Activated T-helper 17 cell treated with anti-CD3 and anti-CD28 coated beads, Interleukin-2, amount 50 U/mL, for 72 hours (primary cell): ENCODE results near the gene PRKX. TPM values are rescaled to one million over a fixed set of nuclear protein-coding genes. Genes with fewer than 3 reads are reported as not detected.
A peak's percentile ranks its signal among the peaks of the same experiment; 100 is the strongest.
"Not testable (repeated sequence)": the region's sequence is repeated elsewhere in the genome, so short reads cannot be mapped to it uniquely, and the experiment has no call there.

Experiments used
- ATAC-seq: fragments of 150-1000 bp; cut with Tn5 transposase; replicated peaks from 2 replicates; pipeline ENCODE4 v1.10.0; 2021; ENCODE audit warnings: mild to moderate bottlenecking, moderate library complexity
- H3K27ac Mint-ChIP-seq: one replicate; pipeline ENCODE4 v1.8.0; 2022; ENCODE audit warnings: mixed read lengths
- H3K27me3 Mint-ChIP-seq: one replicate; pipeline ENCODE4 v1.8.0; 2022; ENCODE audit warnings: mixed read lengths
- H3K36me3 Mint-ChIP-seq: one replicate; pipeline ENCODE4 v1.8.0; 2022; ENCODE audit warnings: low read depth, mild to moderate bottlenecking, mixed read lengths
- H3K4me1 Mint-ChIP-seq: one replicate; pipeline ENCODE4 v1.8.0; 2022; ENCODE audit warnings: mixed read lengths
- H3K4me3 Mint-ChIP-seq: one replicate; pipeline ENCODE4 v1.8.0; 2022; ENCODE audit warnings: mild to moderate bottlenecking, mixed read lengths
- H3K9me3 Mint-ChIP-seq: one replicate; pipeline ENCODE4 v1.8.0; 2022; ENCODE audit warnings: mixed read lengths
- total RNA-seq, 2 donors: library from RNA; stranded (reverse); gene quantifications; one replicate each; pipeline ENCODE4 v1.2.3, GENCODE V29; 2022

Gene PRKX
- total RNA-seq, 2 donors from 2014 or later, result 64.8 to 69.8 TPM

DNA sequence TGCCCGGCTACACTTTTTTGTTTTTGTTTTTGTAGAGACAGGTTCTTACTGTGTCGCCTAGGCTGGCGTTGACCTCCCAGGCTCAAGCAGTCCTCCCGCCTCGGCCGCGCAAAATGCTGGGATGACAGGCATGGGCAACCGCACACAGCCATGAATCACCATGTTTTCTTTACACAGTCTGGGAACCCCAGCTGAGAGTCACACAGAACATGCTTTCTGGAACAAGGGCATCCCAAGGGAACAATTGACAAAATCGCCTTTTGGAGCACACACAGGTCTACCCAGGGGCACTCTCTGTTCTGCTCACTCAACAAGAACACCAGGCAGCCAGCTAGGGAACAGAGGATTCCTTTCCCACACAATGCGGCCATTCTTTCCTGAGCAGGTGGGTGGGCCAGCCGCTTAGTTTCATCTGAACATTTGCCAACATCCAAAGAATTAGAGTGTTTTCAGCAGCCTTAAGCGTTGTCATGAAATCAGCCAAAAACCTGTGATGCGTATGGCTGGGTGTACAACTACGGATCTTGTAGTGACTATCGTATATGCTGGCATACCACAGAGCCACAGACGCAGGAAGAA, 15.7 kb downstream of the PRKX start:
- peaks cover 21% of the 10 kb centered on the region for H3K4me1 Mint-ChIP-seq
- H3K36me3 Mint-ChIP-seq, result peaks cover 19% of the 10 kb centered on the region
- H3K4me3 Mint-ChIP-seq, result no peak overlapping the region
- H3K27ac Mint-ChIP-seq, result peak overlapping the region; percentile 48
- H3K27me3 Mint-ChIP-seq, result no peaks in the 10 kb centered on the region
- no peaks in the 10 kb centered on the region for H3K9me3 Mint-ChIP-seq
- ATAC-seq, result no peak

GRCh38 chrX:3697220-3697684, 16.2 kb downstream of the PRKX start:
- ATAC-seq, result no peak
- Mint-ChIP-seq H3K27me3 (no peaks in the 10 kb centered on the region), H3K4me3 (no peak overlapping the region), H3K36me3 (peaks cover 19% of the 10 kb centered on the region), H3K27ac (peak overlapping the region; percentile 48), H3K9me3 (no peaks in the 10 kb centered on the region), H3K4me1 (peaks cover 21% of the 10 kb centered on the region)

- H3K4me3 Mint-ChIP-seq, result peak overlapping the region; percentile 63
- ATAC-seq, result peak; percentile 65
- no peaks in the 10 kb centered on the region for H3K27me3 Mint-ChIP-seq
- peaks cover 17% of the 10 kb centered on the region for H3K36me3 Mint-ChIP-seq
- peaks cover 28% of the 10 kb centered on the region for H3K4me1 Mint-ChIP-seq
- peak overlapping the region; percentile 89 for H3K27ac Mint-ChIP-seq
- no peaks in the 10 kb centered on the region for H3K9me3 Mint-ChIP-seq
These were observed 17.9 kb downstream of the PRKX start for GRCh38 chrX:3695536-3695935.

- Mint-ChIP-seq H3K27ac (no peak overlapping the region), H3K27me3 (no peaks in the 10 kb centered on the region), H3K9me3 (no peaks in the 10 kb centered on the region), H3K4me1 (peaks cover 15% of the 10 kb centered on the region), H3K4me3 (no peak overlapping the region), H3K36me3 (peaks cover 5% of the 10 kb centered on the region)
- ATAC-seq, result no peak
These were observed 23.3 kb downstream of the PRKX start for GRCh38 chrX:3690140-3690539.

DNA sequence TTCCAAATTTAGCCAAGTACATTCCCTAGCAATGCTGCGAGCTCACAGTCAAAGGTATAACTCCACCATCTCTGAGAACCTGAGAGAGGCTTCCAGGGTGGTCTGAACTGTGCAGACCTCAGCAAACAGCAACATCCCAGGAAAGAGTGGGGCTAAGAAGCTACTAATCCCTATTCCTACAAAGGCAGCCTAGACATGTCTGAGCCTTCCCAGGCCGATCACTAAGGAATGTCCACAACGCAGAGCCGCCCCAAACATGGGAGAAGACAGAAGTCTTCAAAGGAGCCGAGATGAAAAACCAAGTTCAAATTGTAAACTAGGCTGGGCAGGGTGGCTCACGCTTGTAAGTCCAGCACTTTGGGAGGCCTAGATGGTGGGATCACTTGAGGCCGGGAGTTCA, 30.2 kb downstream of the PRKX start:
- not testable (repeated sequence) for H3K36me3 Mint-ChIP-seq, H3K9me3 Mint-ChIP-seq, H3K4me3 Mint-ChIP-seq, H3K4me1 Mint-ChIP-seq, H3K27me3 Mint-ChIP-seq, H3K27ac Mint-ChIP-seq, ATAC-seq

DNA sequence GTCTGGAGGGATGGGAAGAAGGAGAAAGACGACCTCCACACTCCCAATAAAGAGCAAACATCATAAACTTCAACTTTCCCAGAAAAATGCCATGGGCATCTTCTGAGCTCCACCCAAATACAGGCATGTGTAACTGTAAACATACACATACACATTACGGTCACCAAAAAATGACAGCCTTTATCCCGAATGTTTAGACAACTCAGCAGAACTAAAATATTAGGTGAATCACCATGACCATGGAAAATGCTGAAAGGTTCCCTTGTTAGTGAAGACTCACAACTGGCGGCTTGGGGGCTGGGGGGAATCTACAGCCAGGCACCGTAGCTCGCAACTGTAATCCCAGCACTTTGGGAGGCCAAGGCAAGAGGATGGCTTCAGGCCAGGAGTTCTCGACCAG, 33.0 kb downstream of the PRKX start:
- Mint-ChIP-seq H3K27ac (no peak overlapping the region), H3K9me3 (no peaks in the 10 kb centered on the region), H3K4me1 (peaks cover 17% of the 10 kb centered on the region), H3K36me3 (peaks cover 9% of the 10 kb centered on the region), H3K27me3 (no peaks in the 10 kb centered on the region), H3K4me3 (no peak overlapping the region)
- no peak for ATAC-seq

- H3K27me3 Mint-ChIP-seq, result no peaks in the 10 kb centered on the region
- no peak for ATAC-seq
- H3K4me1 Mint-ChIP-seq, result peaks cover 19% of the 10 kb centered on the region
- no peak overlapping the region for H3K4me3 Mint-ChIP-seq
- no peak overlapping the region for H3K27ac Mint-ChIP-seq
- no peaks in the 10 kb centered on the region for H3K9me3 Mint-ChIP-seq
- H3K36me3 Mint-ChIP-seq, result peaks cover 17% of the 10 kb centered on the region
These were observed 33.8 kb downstream of the PRKX start for GRCh38 chrX:3679669-3680068.

DNA sequence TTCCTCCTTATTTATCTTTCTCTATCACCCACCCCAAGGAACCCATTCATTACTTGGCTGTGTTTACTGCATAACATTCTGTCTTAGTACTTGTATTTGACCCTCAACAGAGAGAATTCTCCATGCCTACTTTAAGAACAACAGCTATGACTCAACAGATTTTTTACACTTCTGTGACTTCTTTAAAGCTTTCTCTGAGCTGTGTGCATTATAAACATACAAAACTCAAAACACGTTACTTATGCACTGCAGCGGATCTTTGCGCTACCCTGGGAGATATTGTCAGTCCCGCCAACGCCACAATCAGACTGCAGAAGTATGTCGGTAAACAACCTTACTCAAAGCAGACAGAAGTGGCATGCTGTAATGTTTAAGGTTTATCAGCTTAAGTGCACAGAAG, 35.1 kb downstream of the PRKX start:
- ATAC-seq, result no peak
- no peak overlapping the region for H3K4me3 Mint-ChIP-seq
- H3K4me1 Mint-ChIP-seq, result peaks cover 19% of the 10 kb centered on the region
- H3K9me3 Mint-ChIP-seq, result no peaks in the 10 kb centered on the region
- peaks cover 30% of the 10 kb centered on the region for H3K36me3 Mint-ChIP-seq
- peak overlapping the region; percentile 70 for H3K27ac Mint-ChIP-seq
- no peaks in the 10 kb centered on the region for H3K27me3 Mint-ChIP-seq

DNA sequence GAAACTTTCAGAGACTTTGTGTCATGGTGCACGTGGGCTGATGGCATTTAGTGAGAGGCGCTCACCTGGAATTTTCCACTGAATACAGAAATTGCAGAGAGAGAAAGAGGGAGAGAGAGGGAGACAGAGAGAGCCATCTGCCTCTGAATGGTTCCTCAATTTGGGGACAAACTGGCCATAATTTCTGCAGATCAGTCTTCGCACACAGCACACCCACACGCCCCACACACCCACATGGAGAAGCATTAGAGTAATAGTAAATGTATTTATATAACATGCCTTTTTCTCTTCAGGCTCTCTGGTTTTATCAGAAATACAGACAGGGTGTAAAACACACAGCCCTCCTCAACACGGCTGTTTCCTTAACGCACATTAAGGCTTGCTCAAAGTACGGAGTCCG, 38.6 kb downstream of the PRKX start:
- Mint-ChIP-seq H3K27me3 (no peaks in the 10 kb centered on the region), H3K4me1 (peaks cover 19% of the 10 kb centered on the region), H3K9me3 (no peaks in the 10 kb centered on the region), H3K36me3 (peaks cover 56% of the 10 kb centered on the region), H3K27ac (no peak overlapping the region), H3K4me3 (no peak overlapping the region)
- no peak for ATAC-seq

DNA sequence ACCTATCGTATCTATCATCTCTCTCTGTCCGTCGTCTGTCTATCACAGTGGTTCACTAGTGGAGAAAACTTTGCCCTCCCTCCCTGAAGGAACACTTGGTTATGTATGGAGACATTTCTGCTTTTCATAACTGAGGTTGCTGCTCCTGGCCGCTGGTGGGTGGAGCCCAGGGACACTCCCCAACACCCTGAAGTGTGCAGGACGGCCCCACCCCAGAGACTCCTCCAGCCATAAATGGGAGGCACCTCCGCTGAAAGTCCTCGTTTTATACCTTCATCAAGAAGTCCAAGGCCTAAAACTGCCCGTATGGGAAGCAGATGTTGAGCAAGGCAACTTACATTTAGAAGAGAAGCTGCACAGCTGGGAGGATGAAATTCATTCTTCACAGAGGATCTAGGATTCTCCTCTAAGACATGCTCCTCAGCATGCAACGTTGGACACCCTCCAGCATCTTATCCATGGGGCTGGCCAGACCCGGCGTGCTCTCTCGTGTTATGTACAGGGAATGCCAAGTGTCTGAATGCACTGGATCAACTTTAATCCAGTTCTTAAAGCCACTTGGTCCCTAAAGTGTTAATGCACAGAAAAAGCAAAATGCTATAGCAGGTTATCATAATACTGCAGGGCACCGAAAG, 43.5 kb downstream of the PRKX start:
- Mint-ChIP-seq H3K27me3 (no peaks in the 10 kb centered on the region), H3K36me3 (peaks cover 73% of the 10 kb centered on the region), H3K9me3 (no peaks in the 10 kb centered on the region), H3K4me3 (no peak overlapping the region), H3K4me1 (no peaks in the 10 kb centered on the region), H3K27ac (no peak overlapping the region)
- no peak for ATAC-seq

GRCh38 chrX:3666975-3667374, 46.5 kb downstream of the PRKX start:
- Mint-ChIP-seq H3K27me3 (no peaks in the 10 kb centered on the region), H3K27ac (no peak overlapping the region), H3K36me3 (peaks cover 63% of the 10 kb centered on the region), H3K9me3 (no peaks in the 10 kb centered on the region), H3K4me1 (no peaks in the 10 kb centered on the region), H3K4me3 (no peak overlapping the region)
- ATAC-seq, result no peak

DNA sequence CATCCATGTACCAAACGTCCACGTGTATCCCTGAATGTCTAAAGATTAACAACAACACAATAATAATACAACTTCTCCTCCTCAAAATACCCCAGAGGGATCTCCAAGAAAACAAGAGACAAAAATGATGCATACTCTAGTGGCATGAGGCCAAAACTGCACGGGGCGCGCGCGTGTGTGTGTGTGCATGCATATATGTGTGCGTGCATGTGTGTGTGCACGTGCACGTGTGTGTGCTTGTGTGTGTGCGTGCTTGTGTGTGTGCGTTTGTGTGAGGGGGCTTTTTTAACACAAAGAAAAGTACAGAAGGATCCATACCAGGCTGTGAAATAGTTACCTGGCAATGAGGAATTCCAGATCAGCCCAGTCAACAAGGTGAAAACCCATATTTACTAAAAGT, 48.5 kb downstream of the PRKX start:
- no peak for ATAC-seq
- Mint-ChIP-seq H3K9me3 (no peaks in the 10 kb centered on the region), H3K4me3 (no peak overlapping the region), H3K36me3 (peaks cover 66% of the 10 kb centered on the region), H3K4me1 (peaks cover 4% of the 10 kb centered on the region), H3K27me3 (no peaks in the 10 kb centered on the region), H3K27ac (no peak overlapping the region)

GRCh38 chrX:3663576-3664250, 49.7 kb downstream of the PRKX start:
- ATAC-seq, H3K9me3 Mint-ChIP-seq, H3K27me3 Mint-ChIP-seq, H3K4me1 Mint-ChIP-seq, H3K27ac Mint-ChIP-seq, H3K4me3 Mint-ChIP-seq: not testable (repeated sequence)
- peaks cover 66% of the 10 kb centered on the region for H3K36me3 Mint-ChIP-seq

- no peak overlapping the region for H3K27ac Mint-ChIP-seq
- no peaks in the 10 kb centered on the region for H3K27me3 Mint-ChIP-seq
- H3K36me3 Mint-ChIP-seq, result peaks cover 50% of the 10 kb centered on the region
- ATAC-seq, result no peak
- peaks cover 4% of the 10 kb centered on the region for H3K4me1 Mint-ChIP-seq
- no peak overlapping the region for H3K4me3 Mint-ChIP-seq
- no peaks in the 10 kb centered on the region for H3K9me3 Mint-ChIP-seq
These were observed 53.7 kb downstream of the PRKX start for GRCh38 chrX:3659761-3660160.

DNA sequence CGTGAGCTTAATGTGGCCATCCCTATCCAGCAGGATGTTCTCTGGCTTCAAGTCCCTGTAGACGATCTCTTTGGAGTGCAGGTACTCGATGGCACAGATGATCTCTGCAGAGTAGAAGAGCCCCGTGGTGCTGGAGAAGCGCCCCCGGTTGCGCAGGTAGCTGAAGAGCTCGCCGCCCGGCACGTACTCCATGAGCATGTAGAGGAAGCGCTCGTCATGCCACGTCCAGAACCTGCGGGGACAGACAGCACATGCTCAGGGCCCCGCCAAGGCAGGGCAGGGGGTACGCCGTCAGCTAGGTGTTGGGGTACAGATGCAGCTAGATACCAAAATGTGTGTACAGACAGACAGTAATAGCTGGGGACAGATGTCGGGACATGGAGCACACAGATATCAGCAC, 58.3 kb downstream of the PRKX start:
- Mint-ChIP-seq H3K9me3 (no peaks in the 10 kb centered on the region), H3K27ac (no peak overlapping the region), H3K27me3 (no peaks in the 10 kb centered on the region), H3K4me3 (no peak overlapping the region), H3K36me3 (peaks cover 47% of the 10 kb centered on the region), H3K4me1 (no peaks in the 10 kb centered on the region)
- no peak for ATAC-seq
